C4-2B (cell line): ENCODE data around the gene DNAAF5.

ENCODE experiments used
- ZFX ChIP-seq: fragments of 450-650 bp; IDR thresholded peaks from 2 replicates; pipeline ENCODE4 v1.6.1; 2017
- TF ChIP-seq, protein P1 (sequence below): fragments of 450-650 bp; conservative IDR thresholded peaks from 2 replicates; pipeline ENCODE4 v1.5.1; 2017; ENCODE audit warnings: mild to moderate bottlenecking

GRCh38 chr7:821688-822087, 95.2 kb downstream of the DNAAF5 start:
- TF ChIP-seq, protein P1, sequence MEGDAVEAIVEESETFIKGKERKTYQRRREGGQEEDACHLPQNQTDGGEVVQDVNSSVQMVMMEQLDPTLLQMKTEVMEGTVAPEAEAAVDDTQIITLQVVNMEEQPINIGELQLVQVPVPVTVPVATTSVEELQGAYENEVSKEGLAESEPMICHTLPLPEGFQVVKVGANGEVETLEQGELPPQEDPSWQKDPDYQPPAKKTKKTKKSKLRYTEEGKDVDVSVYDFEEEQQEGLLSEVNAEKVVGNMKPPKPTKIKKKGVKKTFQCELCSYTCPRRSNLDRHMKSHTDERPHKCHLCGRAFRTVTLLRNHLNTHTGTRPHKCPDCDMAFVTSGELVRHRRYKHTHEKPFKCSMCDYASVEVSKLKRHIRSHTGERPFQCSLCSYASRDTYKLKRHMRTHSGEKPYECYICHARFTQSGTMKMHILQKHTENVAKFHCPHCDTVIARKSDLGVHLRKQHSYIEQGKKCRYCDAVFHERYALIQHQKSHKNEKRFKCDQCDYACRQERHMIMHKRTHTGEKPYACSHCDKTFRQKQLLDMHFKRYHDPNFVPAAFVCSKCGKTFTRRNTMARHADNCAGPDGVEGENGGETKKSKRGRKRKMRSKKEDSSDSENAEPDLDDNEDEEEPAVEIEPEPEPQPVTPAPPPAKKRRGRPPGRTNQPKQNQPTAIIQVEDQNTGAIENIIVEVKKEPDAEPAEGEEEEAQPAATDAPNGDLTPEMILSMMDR = no peak
- no peak for TF ChIP-seq ZFX
